ENCODE data around the gene PIN4.
"Not testable (repeated sequence)": the region's sequence is repeated elsewhere in the genome, so short reads cannot be mapped to it uniquely, and the experiment has no call there.

The PIN4 gene

DNA sequence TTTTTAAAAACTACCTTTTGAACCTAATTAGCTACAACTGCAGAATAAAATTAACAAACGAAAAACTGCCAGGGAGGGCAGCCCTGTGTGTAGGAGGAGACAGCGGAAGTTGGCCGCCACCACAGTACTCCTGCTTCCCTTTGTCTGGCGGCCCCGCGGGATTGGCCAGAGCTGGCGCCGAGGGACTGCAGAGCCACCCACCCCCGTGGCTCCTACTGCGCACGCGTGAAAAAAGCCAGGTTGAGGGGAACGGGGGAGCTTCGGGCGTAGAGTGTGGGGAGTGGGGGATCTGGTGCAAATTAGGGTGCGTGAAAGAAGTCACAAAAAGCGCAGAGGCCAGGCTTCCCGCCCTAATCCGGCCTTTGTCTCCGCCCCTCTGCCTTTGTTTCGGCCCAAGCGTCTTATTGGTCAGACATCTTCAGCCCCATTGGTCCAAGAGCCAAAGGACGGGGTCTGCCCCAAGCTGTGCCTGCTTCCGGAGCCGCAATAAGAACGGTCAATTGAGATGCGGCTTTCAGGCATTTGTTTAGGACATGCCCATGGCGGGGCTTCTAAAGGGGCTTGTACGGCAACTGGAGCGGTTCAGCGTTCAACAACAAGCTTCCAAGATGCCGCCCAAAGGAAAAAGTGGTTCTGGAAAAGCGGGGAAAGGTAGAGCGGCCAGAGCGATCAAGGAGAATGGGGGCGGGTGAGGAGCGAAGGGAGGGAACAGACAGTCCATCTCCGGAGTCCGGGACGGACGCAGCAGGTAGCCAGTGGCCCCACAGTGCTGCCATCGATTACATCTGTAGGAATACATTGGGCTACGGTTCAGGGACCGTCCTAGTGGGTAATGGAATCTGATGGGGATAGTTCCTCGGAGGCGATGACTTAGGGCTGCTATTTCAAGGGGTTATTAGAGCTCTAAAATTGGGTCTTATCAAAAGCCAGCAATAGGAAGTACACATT lies at the start of gene PIN4:
Gene PIN4 (plus strand): TSS at position 580 of the 948 bp plus-strand sequence. CDS start 29 bp downstream, at position 609.
- peak; percentile 33 to 64 (median 43) for DNase-seq (ENCODE audit: low read depth in 2 of 3, low spot score in 2 of 3)

DNA sequence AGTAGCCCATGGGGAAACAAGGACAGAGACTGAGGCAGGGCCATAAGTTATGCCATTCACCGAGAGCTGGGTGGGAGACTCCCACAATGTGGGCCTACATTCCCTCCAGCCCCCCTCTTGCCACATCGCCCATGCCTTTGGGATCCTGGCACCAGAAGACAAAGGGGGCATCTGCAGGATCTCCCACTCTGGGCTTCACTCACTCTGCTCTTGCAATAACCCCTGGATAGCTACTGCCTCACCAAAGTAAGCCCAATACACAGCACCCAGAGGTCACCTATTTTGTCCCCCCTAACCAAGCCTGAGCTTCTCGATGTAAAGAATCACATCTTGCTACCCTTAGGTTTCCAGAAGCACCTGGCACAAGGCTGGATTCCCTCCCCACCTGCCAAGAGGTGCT lies 49.1 kb upstream of the PIN4 start:
- DNase-seq (ENCODE audit: low read depth in 2 of 3, low spot score in 2 of 3), result no peak

DNA sequence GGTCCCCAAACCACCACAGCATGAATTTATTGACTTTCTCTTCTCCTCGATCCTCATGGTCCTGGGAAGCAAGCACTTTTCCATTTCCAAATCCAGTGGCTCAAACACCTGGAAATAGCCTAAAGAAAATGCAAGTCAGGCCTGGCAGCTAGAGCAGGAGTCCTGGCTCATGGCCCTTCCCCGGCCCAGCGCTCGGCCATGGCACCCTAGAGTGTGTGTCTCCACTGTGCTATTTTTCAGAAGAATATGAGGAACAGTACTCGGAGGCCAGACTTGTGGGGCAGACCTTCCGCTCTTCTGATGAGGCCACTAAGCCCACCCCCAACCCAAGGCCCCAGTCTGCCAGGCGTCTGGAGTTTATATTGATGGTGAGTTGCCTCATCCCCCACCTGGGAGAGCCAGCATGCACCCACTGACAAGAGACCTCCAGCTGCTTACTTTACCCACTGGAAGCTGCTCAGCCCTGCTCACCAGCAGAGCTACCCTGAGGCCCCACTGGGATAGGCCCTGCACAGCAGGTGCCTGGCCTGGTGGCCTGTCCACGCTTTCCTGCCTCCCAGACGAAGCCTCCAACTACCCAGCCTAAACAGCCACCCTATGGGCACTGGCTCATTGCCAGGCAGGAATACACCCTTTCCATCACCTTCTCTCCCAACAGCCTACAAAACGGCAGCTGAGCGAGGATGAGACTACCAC lies 47.6 kb upstream of the PIN4 start:
- no peak for DNase-seq (ENCODE audit: low read depth in 2 of 3, low spot score in 2 of 3)

DNA sequence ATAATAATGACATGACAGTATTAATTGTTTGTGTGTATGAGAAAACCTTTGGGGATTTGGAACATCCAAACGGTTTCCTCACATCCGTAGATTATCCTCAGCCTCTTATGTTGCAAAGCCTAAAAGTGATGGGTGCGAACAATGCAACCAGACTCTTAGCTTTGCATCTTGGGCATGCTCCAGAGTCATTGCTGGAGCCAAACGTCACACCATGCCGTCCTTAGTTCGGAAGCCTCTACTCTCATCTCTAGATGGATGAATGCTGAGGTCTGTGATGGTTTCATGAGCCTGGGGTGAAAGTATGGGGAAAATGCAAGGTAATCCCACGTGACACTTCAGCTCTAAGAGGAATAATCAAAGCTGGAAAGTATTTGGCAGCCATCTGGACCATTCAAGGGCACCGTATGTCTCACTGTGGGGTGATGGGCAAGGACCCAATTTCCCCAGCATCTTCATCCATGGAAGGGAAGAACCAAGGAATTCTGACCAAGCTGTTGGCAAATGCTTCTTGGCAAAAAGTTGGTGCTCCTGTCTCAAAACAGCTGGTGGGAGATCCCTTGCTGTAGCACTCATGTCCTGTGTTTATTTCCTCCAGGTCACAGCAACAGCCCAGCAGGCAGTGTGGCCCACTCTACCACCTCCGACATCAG lies 43.6 kb upstream of the PIN4 start:
- DNase-seq (ENCODE audit: low read depth in 2 of 3, low spot score in 2 of 3), result no peak

DNA sequence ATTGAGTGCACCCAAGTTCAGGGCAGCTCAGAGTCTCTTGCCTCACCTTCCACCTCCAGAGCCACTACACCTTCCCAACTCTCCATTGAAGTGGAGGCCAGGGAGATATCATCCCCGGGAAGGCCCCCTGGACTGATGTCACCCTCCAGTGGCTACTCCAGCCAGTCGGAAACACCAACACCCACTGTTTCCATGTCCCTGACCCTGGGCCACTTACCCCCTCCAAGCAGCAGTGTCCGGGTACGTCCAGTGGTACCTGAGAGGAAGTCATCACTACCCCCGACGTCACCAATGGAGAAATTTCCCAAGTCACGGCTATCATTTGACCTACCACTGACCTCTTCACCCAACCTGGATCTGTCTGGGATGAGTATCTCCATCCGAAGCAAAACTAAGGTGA lies 42.0 kb upstream of the PIN4 start:
- DNase-seq (ENCODE audit: low read depth in 2 of 3, low spot score in 2 of 3), result no peak

DNA sequence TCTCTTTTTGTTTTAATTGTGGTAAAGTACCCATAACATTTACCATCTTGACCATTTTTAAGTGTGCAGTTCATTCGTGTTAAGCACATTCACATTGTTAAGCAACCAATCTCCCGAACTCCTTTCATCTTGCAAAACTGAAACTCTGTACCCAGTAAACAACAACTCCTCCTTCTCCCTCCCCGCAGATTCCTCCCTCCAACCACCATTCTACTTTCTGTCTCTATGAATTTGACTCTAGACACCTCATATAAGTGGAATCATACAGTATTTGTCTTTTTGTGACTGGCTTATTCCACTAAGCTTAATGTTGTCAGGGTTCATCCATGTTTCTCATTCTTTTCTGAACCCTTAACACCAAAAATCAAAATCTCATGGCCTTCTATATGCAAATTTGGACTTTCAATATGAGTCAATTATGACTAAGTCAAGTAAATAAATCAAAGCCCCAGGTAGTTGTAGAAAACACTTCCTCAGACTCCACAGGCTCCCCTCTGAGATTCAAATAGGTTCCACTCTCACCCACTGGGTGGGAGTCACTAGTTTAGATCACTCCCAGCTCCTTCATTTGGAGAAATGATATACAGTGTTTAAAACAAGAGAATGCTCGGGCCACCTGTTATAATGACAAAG lies 40.1 kb upstream of the PIN4 start:
- DNase-seq (ENCODE audit: low read depth in 2 of 3, low spot score in 2 of 3), result no peak

DNA sequence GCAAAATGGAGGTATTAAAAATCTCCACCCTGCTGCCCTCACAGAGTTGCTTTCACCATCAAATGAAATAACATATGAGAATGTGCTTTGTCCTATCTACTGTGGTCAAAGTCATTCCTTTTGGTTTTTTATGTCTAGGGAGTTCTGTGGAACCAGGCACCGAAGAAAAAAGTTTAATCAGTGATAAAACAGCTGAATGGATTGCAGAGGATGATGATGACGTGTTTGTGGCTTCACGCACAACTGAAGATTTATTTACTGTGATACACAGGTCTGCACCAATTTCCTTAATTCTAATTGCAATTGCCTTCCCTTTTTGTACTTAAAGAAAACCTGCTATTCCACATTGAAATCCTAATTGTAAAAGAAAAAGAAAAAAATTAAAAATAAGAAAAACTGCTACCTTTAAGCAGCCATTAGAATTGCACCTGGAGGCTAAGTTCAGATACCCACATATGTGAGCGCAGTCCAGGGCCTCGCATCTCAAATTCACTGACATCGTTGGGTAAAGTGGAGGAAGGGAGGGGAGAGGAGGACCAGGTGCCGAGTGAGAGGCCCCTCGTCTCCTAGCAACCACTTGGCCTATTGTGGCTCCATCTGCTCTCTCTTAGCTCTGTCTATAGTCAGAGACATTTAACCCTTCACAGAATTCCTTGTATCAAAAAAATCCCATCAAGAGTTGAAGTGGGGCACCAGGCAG lies 39.3 kb upstream of the PIN4 start:
- DNase-seq (ENCODE audit: low read depth in 2 of 3, low spot score in 2 of 3), result no peak

DNA sequence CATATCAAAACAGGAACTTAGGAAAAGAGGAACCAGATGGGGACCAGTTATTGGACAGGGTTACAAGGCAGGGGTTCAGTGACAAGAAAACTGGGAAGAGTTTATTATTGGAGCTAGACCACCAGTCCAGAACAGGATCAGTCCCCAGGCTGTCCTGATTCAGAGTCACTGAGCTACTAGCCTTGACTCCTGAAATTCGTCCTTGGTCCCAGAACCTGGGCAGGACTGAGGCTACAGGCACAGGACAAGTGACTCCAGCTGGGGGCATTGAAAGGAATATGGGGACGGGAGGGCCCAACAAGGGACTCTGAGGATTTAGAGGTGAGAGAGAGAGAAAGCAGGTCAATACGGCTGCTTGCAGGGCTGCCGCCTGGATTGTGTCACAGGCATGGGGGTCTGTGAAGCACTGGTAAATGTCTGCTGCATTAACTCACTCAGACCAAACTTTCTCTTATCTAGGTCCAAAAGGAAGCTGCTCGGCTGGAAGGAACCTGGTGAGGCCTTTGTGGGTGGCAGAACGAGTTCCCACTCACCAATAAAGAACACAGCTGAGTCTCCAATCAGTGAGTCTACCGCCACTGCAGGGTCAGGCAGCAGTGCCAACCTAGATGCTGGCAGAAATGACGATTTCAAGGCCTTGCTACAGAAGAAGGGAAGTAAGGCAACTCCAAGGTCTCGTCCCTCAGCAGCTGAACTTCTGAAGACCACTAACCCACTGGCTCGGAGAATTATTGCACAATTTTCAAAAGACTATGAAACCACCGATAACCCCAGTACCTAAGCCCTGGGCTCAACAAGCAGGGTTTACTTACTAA lies 38.6 kb upstream of the PIN4 start:
- DNase-seq (ENCODE audit: low read depth in 2 of 3, low spot score in 2 of 3), result no peak

DNA sequence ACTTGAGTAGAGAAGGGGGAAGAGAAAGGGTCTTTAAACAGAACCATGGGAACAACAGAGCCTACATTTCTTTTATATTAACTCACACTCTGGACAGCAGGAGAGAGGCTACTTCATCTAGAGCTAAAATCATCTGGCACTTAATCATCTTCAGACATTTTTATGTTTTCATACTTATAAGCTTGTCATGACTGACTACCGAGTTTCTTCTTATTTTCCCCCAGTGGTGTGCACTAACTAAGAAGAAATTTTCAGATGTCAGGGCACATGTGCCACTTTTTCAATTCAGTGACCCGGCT lies 38.0 kb upstream of the PIN4 start:
- DNase-seq (ENCODE audit: low read depth in 2 of 3, low spot score in 2 of 3), result no peak

DNA sequence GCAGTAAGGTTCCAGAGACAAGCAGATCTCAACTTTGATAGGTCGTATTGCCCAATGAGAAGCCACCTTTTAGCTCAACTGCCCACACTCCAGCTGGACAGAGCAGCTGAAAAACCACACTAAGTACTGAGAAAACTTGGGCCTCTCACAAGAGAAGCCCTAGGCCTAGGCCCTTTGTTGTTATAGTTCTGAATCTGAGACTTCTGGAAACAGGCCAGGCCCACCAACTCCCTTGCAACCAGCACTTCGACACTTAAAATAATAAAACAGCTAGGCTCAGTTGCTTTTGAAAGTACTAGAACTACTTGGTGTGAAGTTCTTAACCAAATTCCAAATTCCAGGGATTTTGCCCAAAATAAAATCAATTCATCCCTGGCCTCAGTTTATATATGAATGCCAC lies 36.4 kb upstream of the PIN4 start:
- DNase-seq (ENCODE audit: low read depth in 2 of 3, low spot score in 2 of 3), result no peak

DNA sequence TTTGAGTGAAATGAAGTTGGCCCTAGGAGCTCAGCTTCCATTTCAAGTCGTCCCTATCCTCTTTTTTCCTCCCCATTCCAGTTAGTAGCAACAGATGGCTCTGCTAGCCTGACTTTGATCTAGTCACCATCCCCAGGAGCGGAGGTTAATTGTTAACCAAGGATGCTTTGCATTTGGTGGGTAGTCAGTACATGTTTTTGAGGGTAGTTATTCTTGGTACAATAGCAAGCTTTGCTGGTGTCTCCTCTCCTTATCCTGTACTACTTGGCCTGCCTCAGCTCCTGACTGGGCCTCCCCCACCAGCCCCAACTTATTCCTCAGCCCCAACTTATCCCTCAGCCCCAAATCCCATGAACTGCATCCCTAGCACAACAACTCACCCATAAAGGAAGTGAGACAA lies 35.0 kb upstream of the PIN4 start:
- no peak for DNase-seq (ENCODE audit: low read depth in 2 of 3, low spot score in 2 of 3)

DNA sequence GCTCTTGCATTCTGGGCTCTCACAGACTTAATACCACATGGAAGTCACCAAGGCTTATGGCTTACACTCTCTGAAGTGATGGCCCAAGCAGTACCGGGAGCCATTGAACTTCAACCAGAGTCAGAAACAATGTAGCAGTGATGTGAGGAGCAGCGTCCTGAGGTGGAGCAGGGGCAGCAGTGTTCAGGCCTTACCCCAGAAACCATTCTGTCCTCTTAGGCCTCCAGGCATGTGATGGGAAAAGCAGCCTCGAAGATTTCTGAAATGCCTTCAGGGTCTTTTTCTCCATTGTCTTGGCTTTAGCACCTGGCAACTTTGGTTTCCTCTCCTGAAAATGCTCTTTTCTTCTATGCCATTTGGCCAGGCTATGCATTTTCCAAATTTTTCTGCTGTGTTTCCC lies 22.8 kb upstream of the PIN4 start:
- no peak for DNase-seq (ENCODE audit: low read depth in 2 of 3, low spot score in 2 of 3)

DNA sequence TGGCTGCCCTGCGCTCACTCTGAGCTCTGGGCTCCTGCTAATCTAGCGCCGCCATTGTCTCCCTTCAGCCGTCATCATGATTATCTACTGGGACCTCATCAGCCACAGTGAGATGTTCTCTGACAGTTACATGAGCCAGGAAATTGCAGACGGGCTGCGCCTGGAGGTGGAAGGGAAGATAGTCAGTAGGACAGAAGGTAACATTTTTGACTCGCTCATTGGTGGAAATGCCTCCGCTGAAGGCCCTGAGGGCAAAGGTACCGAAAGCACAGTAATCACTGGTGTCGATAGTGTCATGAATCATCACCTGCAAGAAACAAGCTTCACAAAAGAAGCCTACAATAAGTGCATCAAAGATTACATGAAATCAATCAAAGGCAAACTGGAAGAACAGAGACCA lies 21.8 kb upstream of the PIN4 start:
- DNase-seq (ENCODE audit: low read depth in 2 of 3, low spot score in 2 of 3), result no peak

DNA sequence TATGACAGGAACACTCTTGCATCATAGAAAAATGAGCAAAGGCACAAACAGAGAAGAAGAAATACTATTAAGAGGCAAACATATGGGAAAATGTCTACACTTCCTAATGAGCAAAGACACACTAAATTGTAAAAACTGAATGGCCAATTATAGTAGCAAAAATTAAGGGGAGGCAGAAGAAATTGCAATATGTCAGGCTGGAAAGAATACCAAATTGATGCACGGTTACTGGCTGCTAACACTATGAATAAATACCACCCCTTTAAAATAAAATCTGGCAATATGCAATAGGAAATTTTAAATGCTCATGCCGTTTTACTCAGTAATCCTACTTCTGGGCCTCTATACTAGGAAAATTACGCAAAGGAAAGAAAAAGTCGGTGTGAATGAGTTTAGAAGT lies 16.0 kb upstream of the PIN4 start:
- DNase-seq (ENCODE audit: low read depth in 2 of 3, low spot score in 2 of 3), result no peak

DNA sequence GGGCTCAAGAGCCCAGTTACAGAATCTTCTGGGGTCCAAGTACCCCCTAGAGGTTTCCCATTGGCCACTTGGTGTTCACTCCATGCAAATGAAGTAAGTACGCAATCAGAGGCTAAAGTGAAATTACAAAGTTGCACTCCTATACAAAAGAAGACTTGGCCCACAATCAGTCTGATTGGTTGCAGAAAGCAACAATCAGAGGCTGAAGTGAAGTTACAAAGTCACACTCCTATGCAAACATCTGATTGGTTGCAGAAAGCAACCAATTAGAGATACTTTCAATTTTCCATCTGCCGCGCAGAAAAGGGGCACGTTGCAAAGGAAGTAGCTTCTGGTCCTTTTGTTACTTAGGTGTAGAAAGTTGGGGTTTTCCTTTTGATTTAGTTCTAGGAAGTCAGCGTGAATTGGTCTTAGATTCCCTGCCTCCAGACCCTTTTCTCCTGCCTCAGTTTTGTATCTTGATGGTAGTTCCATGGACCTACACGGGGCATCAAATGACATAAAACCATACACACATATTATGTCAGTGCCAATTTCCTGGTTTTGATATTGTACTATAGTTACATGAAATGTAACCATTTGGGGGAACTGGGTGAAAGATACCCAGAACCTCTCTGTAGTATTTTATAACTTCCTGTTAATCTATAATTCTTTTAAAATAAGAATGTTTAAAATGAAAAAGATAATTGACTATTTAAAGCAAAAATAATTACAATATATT lies 12.4 kb upstream of the PIN4 start:
- no peak for DNase-seq (ENCODE audit: low read depth in 2 of 3, low spot score in 2 of 3)

DNA sequence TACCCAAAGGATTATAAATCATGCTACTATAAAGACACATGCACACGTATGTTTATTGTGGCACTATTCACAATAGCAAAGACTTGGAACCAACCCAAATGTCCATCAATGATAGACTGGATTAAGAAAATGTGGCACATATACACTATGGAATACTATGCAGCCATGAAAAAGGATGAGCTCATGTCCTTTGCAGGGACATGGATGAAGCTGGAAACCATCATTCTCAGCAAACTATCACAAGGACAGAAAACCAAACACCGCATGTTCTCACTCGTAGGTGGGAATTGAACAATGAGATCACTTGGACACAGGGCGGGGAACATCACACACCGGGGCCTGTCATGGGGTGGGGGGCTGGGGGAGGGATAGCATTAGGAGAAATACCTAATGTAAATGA lies 5.3 kb upstream of the PIN4 start:
- DNase-seq (ENCODE audit: low read depth in 2 of 3, low spot score in 2 of 3), result not testable (repeated sequence)

DNA sequence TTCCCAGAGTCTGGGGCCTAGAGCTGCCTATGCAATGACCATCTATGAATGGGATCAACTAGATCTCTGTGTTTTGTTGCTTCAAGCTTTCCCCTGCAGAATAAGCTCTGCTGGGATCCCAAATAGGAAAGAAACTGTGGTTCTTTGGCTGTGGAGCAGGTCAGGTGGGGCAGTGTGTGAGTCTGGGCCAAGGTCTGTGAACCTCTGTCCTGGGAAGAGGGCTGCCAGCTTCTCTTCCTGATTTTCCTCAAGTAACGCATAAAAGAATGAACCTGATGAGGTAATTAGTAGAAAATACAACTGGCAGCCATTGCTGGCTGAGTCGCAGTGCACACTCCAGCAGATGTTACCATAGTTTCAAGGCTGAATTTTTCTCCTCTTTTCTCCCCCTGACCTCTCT lies 4.6 kb upstream of the PIN4 start:
- no peak for DNase-seq (ENCODE audit: low read depth in 2 of 3, low spot score in 2 of 3)

DNA sequence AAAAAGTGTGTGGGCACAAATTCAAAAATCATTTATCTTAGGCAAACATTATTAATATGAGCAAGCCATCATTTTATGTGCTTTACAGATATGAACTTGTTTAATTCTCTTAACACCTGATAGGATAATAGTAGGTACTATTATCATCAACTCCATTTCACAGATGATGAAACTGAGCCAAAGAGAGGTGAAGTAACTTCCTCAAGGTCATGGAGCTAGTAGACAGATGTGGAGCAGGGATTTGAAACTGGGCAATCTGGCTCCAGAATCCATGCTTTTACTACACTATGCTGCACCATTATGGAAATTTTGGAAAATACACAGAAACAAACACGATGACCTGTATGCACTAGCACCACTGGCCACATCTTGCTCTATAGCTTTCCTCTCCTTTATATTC lies 1.0 kb upstream of the PIN4 start:
- DNase-seq (ENCODE audit: low read depth in 2 of 3, low spot score in 2 of 3), result no peak

DNA sequence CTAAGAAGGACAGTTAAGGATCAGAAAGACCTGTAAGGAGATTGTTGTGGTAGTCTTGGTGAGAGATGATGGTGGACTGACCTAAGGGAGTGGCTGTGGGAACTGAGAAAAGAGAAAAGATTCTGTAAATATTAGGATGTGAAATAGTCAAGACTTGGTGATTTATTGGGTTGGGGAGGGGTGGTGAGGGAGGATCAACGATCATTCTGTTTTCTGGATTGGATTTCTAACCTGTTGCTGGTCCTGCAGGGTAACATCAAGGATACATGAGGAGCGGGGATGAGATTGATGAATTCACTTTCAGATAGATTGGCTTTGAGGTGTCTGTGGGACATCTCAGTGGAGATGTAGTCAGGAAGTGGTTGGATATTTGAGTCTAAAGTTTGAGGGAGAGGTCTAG lies 1.4 kb downstream of the PIN4 start:
- DNase-seq (ENCODE audit: low read depth in 2 of 3, low spot score in 2 of 3), result no peak

Measured in activated CD8-positive, alpha-beta memory T cell treated with anti-CD3 and anti-CD28 coated beads for 48 hours (primary cell).